H1 (cell line): ENCODE results near the gene SHISAL2B. TPM values are rescaled to one million over a fixed set of nuclear protein-coding genes. Genes with fewer than 3 reads are reported as not detected.

Experiments used
- CTCF ChIA-PET: fragments of 300-600 bp; sonication (Branson Sonifier 250); formaldehyde crosslinking; loops from one replicate; lab custom pipeline; 2021; ENCODE audit not compliant: partially characterized antibody; lab: Charles Lee
- POLR2A ChIA-PET: fragments of 300-600 bp; sonication (Branson Sonifier 250); formaldehyde crosslinking; loops from one replicate; lab custom pipeline; 2021; ENCODE audit warnings: inconsistent platforms; ENCODE audit not compliant: partially characterized antibody; lab: Charles Lee
- DNase-seq, 2 experiments: peaks; one replicate each; pipeline versions ENCODE4 v3.0.0 to v3.0.0-alpha.2; 2010 to 2022; ENCODE audit warnings: low spot score in 2 of 2, low read depth in 1 of 2, mixed read lengths in 1 of 2
- FAIRE-seq: peaks from 2 replicates; lab custom pipeline; 2011; peaks lifted over from hg19 to GRCh38; lab: Jason Lieb, UNC
- H2AFZ ChIP-seq: 2 replicates; pipeline ENCODE4 v1.8.1; 2012; ENCODE audit warnings: low read length, inconsistent platforms
- H2AK5ac ChIP-seq: 2 replicates; pipeline ENCODE4 v1.6.1; 2013; ENCODE audit warnings: low read depth, low read length
- H2BK120ac ChIP-seq: replicated peaks from 2 replicates; pipeline ENCODE3; 2013; ENCODE audit warnings: low read depth, low read length, inconsistent platforms
- H2BK12ac ChIP-seq: 2 replicates; pipeline ENCODE4 v1.6.1; 2013; ENCODE audit warnings: low read depth, low read length
- H2BK15ac ChIP-seq: 2 replicates; pipeline ENCODE4 v1.6.1; 2013; ENCODE audit warnings: low read length
- H2BK20ac ChIP-seq: 2 replicates; pipeline ENCODE4 v1.6.1; 2013; ENCODE audit warnings: low read length
- H2BK5ac ChIP-seq: 2 replicates; pipeline ENCODE4 v1.6.1; 2013; ENCODE audit warnings: low read depth, low read length
- H3K14ac ChIP-seq: 2 replicates; pipeline ENCODE4 v1.6.1; 2013; ENCODE audit warnings: inconsistent platforms; ENCODE audit not compliant: insufficient read length
- H3K18ac ChIP-seq: 2 replicates; pipeline ENCODE4 v1.6.1; 2013; ENCODE audit warnings: low read length; ENCODE audit errors: extremely low read depth
- H3K23ac ChIP-seq: 2 replicates; pipeline ENCODE4 v1.6.1; 2013; ENCODE audit warnings: inconsistent platforms; ENCODE audit not compliant: insufficient read length
- H3K23me2 ChIP-seq: 2 replicates; pipeline ENCODE4 v1.6.1; 2013; ENCODE audit warnings: low read depth, low read length
- H3K27ac ChIP-seq: 2 replicates; pipeline ENCODE4 v1.6.1; 2011; ENCODE audit warnings: low read depth, low read length, inconsistent platforms
- H3K27me3 ChIP-seq, 4 experiments: replicated peaks in 1 of 4; 1 replicate in 1 of 4; 2 replicates in 3 of 4; pipeline versions ENCODE4 v1.6.1 to v1.8.1; 2011 to 2013; ENCODE audit warnings: low read length in 3 of 4, mild to moderate bottlenecking in 3 of 4, inconsistent platforms in 2 of 4, mixed read lengths in 2 of 4, moderate library complexity in 1 of 4; ENCODE audit not compliant: control insufficient read depth in 3 of 4, insufficient read depth in 3 of 4; ENCODE audit errors: extremely low read depth in 1 of 4
- H3K36me3 ChIP-seq, 4 experiments: 2 replicates each; pipeline versions ENCODE4 v1.6.1 to v1.8.1; 2011 to 2013; ENCODE audit warnings: mild to moderate bottlenecking in 4 of 4, low read length in 3 of 4, moderate library complexity in 2 of 4, control low read depth in 1 of 4, inconsistent platforms in 1 of 4; ENCODE audit not compliant: insufficient read depth in 4 of 4, control insufficient read depth in 2 of 4
- H3K4ac ChIP-seq: replicated peaks from 2 replicates; pipeline ENCODE3; 2013; ENCODE audit warnings: low read length, low read depth, mixed read lengths, inconsistent platforms; ENCODE audit not compliant: insufficient read length
- H3K4me1 ChIP-seq, 4 experiments: replicated peaks in 1 of 4; 1 replicate in 1 of 4; 2 replicates in 3 of 4; pipeline versions ENCODE4 v1.6.1 to v1.8.1; 2011 to 2013; ENCODE audit warnings: low read length in 3 of 4, inconsistent platforms in 2 of 4, mixed read lengths in 1 of 4; ENCODE audit not compliant: insufficient read depth in 4 of 4, control insufficient read depth in 3 of 4
- H3K4me2 ChIP-seq, 2 experiments: 2 replicates each; pipeline versions ENCODE4 v1.6.1 to v1.8.1; 2011 to 2013; ENCODE audit warnings: low read depth in 2 of 2, low read length in 2 of 2, control low read depth in 1 of 2, inconsistent platforms in 1 of 2, mild to moderate bottlenecking in 1 of 2; ENCODE audit not compliant: insufficient read depth in 1 of 2
- H3K4me3 ChIP-seq, 4 experiments: fragments of 200-600, 300-600 bp in 1 of 4; sonication (generic), shearing (Covaris generic), sonication (Bioruptor Twin) in 1 of 4; 2 replicates each; pipeline versions ENCODE4 v1.5.1 to v1.8.1; 2011 to 2016; ENCODE audit warnings: low read length in 4 of 4, low read depth in 3 of 4, control low read depth in 2 of 4, inconsistent platforms in 2 of 4, mild to moderate bottlenecking in 2 of 4, mixed read lengths in 1 of 4, moderate library complexity in 1 of 4; ENCODE audit not compliant: insufficient read depth in 2 of 4; ENCODE audit errors: extremely low read depth in 1 of 4
- H3K56ac ChIP-seq: replicated peaks from 2 replicates; pipeline ENCODE3; 2013; ENCODE audit warnings: low read depth, mild to moderate bottlenecking, mixed read lengths, low read length, inconsistent platforms; ENCODE audit not compliant: insufficient read length
- H3K79me1 ChIP-seq: 2 replicates; pipeline ENCODE4 v1.6.1; 2013; ENCODE audit warnings: low read depth, low read length, control low read depth
- H3K79me2 ChIP-seq, 2 experiments: 2 replicates each; pipeline versions ENCODE4 v1.6.1 to v1.8.1; 2012 to 2013; ENCODE audit warnings: low read length in 2 of 2, mild to moderate bottlenecking in 2 of 2, inconsistent platforms in 1 of 2; ENCODE audit not compliant: insufficient read depth in 2 of 2, control insufficient read depth in 1 of 2
- H3K9ac ChIP-seq, 4 experiments: replicated peaks in 1 of 4; 1 replicate in 1 of 4; 2 replicates in 3 of 4; pipeline versions ENCODE4 v1.6.1 to v1.8.1; 2011 to 2013; ENCODE audit warnings: low read depth in 3 of 4, low read length in 3 of 4, control low read depth in 2 of 4, mild to moderate bottlenecking in 2 of 4, moderate library complexity in 2 of 4, inconsistent platforms in 1 of 4; ENCODE audit errors: extremely low read depth in 1 of 4
- H3K9me3 ChIP-seq, 2 experiments: 2 replicates each; pipeline versions ENCODE4 v1.6.1 to v1.8.1; 2012 to 2013; ENCODE audit warnings: mild to moderate bottlenecking in 2 of 2, moderate library complexity in 2 of 2, control low read depth in 1 of 2, inconsistent platforms in 1 of 2, low read depth in 1 of 2, low read length in 1 of 2, mixed read lengths in 1 of 2; ENCODE audit not compliant: insufficient read depth in 2 of 2
- H4K20me1 ChIP-seq, 2 experiments: replicated peaks in 1 of 2; 2 replicates each; pipeline versions ENCODE3 to v1.8.1; 2011 to 2013; ENCODE audit warnings: inconsistent platforms in 2 of 2, low read length in 2 of 2, mild to moderate bottlenecking in 1 of 2; ENCODE audit not compliant: insufficient read depth in 2 of 2, control insufficient read depth in 1 of 2
- H4K5ac ChIP-seq: 2 replicates; pipeline ENCODE4 v1.6.1; 2013; ENCODE audit warnings: low read length, low read depth, mixed read lengths, inconsistent platforms; ENCODE audit not compliant: insufficient read length
- H4K8ac ChIP-seq: 2 replicates; pipeline ENCODE4 v1.8.0; 2013; ENCODE audit warnings: mild to moderate bottlenecking, moderate library complexity, low read length, inconsistent platforms; ENCODE audit not compliant: insufficient read depth; ENCODE audit errors: extremely low read depth
- H4K91ac ChIP-seq: replicated peaks from 2 replicates; pipeline ENCODE3; 2013; ENCODE audit warnings: low read length, mixed read lengths, inconsistent platforms; ENCODE audit not compliant: insufficient read length
- BACH1 ChIP-seq: IDR thresholded peaks from 2 replicates; pipeline ENCODE4 v1.6.1; 2012; ENCODE audit warnings: low read length, improper control_type of control experiment
- SUZ12 ChIP-seq: fragments of 200-600 bp; sonication (generic); IDR thresholded peaks from 2 replicates; pipeline ENCODE4 v1.6.1; 2012; ENCODE audit warnings: mild to moderate bottlenecking, inconsistent platforms, low read length, moderate library complexity, mixed read lengths
- WGBS, 2 experiments: shearing (Covaris generic) in 1 of 2; methylation state at CpG; one replicate each; pipeline versions ENCODE4 v1.1.6 to v1.1.7; 2013 to 2015; ENCODE audit warnings: low lambda C conversion rate in 2 of 2, mixed read lengths in 2 of 2, inconsistent platforms in 1 of 2, low coverage in 1 of 2, missing lambda C conversion rate in 1 of 2; ENCODE audit not compliant: insufficient replicate concordance in 2 of 2, insufficient coverage in 1 of 2, insufficient read length in 1 of 2; ENCODE audit errors: extremely low coverage in 1 of 2, missing lambda C conversion rate in 1 of 2; 5-methylcytosine and 5-hydroxymethylcytosine counted together
- polyA plus RNA-seq, 7 experiments: library from polyadenylated mRNA; depleted of rRNA in 3 of 7; stranded (reverse) in 5 of 7; unstranded in 2 of 7; fragments of >200 nt in 5 of 7; fragments of 200-250 nt in 2 of 7; gene quantifications; 1 replicate in 5 of 7; 2 replicates in 1 of 7; 4 replicates in 1 of 7; pipeline versions ENCODE4 v1.2.1 to v1.2.3, GENCODE V29; 2011 to 2013; ENCODE audit warnings: missing spikeins in 2 of 7, mixed read lengths in 2 of 7
- total RNA-seq: library from RNA; stranded (reverse); fragmentation: NEBNext Ultra II Directional; extraction: Animal tissue kit (Norgen Biotek cat#: 25700); gene quantifications from 2 replicates; pipeline ENCODE4 v1.2.1, GENCODE V29; 2021
- TF ChIP-seq, protein P1 (sequence below): IDR thresholded peaks from 2 replicates; pipeline ENCODE4 v1.6.1; 2012; ENCODE audit warnings: inconsistent platforms

Gene SHISAL2B
- total and polyA plus RNA-seq, 2 of the 8 experiments (the other 6 are each of a cell fraction or from before 2014, with no cell fraction given), result 10.6 to 14.2 TPM

DNA sequence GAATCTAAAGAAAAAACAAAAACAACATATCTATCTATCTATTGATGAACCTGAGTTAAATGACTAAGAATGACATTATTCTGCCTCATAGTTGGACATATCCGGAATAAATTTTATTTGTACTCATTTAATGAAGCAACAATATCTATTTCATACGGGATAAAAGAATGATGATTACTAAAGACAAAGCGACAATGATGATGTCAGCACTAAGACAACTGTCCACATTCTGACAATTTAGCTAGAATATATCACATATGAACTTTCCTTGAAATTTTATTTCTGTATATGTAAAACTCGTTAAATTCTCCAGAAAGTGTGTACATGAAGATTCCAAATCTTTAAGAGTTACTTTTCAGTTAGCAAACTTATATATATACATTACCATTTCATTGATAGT, 23.2 kb upstream of the SHISAL2B start:
- Histone ChIP-seq H3K9ac (no peak overlapping the region), H3K4me1 (peaks cover 0 to 2% (median 0%) of the 10 kb centered on the region in 4 experiments; a peak in 1 of 7 replicates), H4K5ac (no peak overlapping the region), H3K9me3 (no peaks in the 10 kb centered on the region), H3K4me2 (no peak overlapping the region), H2AFZ (no peak overlapping the region), H2AK5ac (no peak overlapping the region), H3K14ac (no peak overlapping the region), H3K79me1 (no peaks in the 10 kb centered on the region), H3K36me3 (no peaks in the 10 kb centered on the region), H4K91ac (no peak overlapping the region), H4K20me1 (no peaks in the 10 kb centered on the region), H4K8ac (no peak overlapping the region), H2BK20ac (no peak overlapping the region), H3K79me2 (no peaks in the 10 kb centered on the region), H2BK120ac (no peak overlapping the region), H2BK15ac (no peak overlapping the region), H3K27me3 (no peaks in the 10 kb centered on the region), H3K56ac (no peak overlapping the region), H3K4ac (no peak overlapping the region), H3K23me2 (no peaks in the 10 kb centered on the region), H3K23ac (no peak overlapping the region), H3K4me3 (no peak overlapping the region), H3K27ac (no peak overlapping the region), H2BK12ac (no peak overlapping the region), H3K18ac (no peak overlapping the region), H2BK5ac (no peak overlapping the region)
- 80% methylated on average over 4 of the region's 4 CpGs; no CpG with 5 or more reads in 1 of the 2 experiments for WGBS, 2 experiments
- POLR2A ChIA-PET, result no interaction called here
- CTCF ChIA-PET, result interaction anchor here (1.4 to 3.2 kb wide), 2 partner anchors 13 to 16 kb away, joined by 3 to 22 read pairs; no protein-coding TSS in a partner anchor
- no peak for DNase-seq
- TF ChIP-seq SUZ12 (no peak), BACH1 (no peak)
- TF ChIP-seq, protein P1, sequence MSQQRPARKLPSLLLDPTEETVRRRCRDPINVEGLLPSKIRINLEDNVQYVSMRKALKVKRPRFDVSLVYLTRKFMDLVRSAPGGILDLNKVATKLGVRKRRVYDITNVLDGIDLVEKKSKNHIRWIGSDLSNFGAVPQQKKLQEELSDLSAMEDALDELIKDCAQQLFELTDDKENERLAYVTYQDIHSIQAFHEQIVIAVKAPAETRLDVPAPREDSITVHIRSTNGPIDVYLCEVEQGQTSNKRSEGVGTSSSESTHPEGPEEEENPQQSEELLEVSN, result no peak
- FAIRE-seq, result no peak
